GM18517 (cell line): ENCODE results near the gene INHBE.
"Not testable (repeated sequence)": the region's sequence is repeated elsewhere in the genome, so short reads cannot be mapped to it uniquely, and the experiment has no call there.

Experiments
- ATAC-seq: cut with Tn5 transposase; IDR thresholded peaks from one replicate; pipeline ENCODE4 v1.9.1; 2021; ENCODE audit warnings: mild to moderate bottlenecking, moderate library complexity; ENCODE audit not compliant: unreplicated experiment

The INHBE gene, protein sequence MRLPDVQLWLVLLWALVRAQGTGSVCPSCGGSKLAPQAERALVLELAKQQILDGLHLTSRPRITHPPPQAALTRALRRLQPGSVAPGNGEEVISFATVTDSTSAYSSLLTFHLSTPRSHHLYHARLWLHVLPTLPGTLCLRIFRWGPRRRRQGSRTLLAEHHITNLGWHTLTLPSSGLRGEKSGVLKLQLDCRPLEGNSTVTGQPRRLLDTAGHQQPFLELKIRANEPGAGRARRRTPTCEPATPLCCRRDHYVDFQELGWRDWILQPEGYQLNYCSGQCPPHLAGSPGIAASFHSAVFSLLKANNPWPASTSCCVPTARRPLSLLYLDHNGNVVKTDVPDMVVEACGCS

DNA sequence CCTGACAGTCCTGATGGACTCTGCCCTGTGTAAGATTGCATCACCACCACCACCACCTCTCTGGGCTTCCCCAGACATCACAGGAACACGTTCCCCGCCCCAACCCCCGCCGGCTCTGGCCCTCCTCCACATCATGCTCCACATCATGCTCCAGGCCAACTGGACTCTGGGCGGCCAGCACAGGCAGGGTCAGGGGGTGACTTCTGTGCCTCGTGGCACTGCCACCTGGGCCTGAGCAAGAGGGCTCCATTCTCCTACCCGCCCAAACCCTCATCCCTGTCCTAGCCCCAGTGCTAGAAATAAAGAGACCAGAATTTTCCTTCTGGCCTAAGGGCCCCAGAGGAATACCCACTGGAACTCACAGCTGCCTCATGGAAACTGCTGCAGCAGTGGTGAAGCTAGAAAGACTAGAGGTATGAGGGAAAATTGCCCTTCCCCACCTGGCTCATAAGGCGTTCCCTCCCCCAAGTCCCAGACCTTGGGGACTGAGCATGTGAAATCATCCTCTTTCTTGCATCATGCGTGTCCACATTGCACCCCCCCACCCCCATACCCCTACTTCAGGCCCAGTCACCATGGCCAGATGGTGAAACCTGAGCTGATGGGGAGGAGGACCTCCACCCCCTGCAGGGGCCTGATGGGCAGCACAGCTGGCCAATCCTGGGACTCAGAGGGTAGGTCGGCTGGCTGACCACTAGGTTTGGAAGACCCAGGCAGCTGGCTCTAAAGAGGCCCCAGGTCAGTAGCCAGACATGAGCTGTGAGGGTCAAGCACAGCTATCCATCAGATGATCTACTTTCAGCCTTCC is at the start of gene INHBE:
Gene INHBE (plus strand): TSS at position 742 of the 808 bp plus-strand sequence. CDS start 230 bp downstream, outside the sequence.
- no peak for ATAC-seq

DNA sequence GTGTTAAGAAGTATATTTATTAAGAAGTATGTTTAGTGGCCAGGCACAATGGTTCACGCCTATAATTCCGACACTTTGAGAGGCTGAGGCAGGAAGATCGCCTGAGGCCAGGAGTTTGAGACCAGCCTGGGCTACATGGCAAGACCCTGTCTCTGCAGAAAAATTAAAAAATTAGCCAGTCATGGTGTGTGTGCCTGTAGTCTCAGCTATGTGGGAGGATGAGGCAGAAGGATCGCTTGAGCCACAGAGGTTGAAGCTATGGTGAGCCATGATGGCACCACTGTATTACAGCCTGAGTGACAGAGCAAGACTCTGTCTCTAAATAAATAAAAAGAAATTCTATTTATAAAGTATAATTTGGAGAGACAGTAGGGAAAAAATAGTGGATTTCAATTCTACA is 44.6 kb upstream of the INHBE start:
- no peak for ATAC-seq

DNA sequence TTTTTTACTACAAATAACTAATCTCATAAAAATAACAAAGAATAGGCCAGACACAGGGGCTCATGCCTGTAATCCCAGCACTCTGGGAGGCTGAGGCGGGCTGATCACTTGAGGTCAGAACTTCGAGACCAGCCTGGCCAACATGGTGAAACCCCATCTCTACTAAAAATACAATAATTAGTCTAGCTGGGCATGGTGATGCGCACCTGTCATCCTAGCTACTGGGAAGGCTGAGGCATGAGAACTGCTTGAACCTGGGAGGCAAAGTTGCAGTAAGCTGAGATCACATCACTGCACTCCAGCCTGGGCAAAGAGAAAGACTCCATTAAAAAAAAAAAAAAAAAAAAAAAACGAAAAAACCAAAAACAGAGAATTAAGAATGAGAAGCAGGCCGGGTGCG is 40.9 kb upstream of the INHBE start:
- not testable (repeated sequence) for ATAC-seq

DNA sequence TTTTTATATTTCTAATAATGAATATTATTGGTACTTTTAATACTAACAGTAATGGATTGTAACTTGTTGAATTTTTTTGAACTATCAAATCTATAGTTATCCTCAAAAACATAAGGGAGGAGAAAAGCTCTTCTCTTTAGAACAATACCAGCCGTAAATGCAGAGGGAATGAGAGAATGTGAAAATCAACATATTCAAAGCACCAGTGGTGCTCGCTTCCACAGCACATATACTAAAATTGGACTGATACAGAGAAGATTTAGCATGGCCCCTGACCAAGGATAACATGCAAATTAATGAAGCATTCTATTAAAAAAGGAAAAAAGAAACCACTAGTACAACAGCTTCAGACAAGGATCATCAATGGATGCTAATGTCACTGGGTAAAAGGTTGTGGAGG is 40.0 kb upstream of the INHBE start:
- ATAC-seq: no peak

DNA sequence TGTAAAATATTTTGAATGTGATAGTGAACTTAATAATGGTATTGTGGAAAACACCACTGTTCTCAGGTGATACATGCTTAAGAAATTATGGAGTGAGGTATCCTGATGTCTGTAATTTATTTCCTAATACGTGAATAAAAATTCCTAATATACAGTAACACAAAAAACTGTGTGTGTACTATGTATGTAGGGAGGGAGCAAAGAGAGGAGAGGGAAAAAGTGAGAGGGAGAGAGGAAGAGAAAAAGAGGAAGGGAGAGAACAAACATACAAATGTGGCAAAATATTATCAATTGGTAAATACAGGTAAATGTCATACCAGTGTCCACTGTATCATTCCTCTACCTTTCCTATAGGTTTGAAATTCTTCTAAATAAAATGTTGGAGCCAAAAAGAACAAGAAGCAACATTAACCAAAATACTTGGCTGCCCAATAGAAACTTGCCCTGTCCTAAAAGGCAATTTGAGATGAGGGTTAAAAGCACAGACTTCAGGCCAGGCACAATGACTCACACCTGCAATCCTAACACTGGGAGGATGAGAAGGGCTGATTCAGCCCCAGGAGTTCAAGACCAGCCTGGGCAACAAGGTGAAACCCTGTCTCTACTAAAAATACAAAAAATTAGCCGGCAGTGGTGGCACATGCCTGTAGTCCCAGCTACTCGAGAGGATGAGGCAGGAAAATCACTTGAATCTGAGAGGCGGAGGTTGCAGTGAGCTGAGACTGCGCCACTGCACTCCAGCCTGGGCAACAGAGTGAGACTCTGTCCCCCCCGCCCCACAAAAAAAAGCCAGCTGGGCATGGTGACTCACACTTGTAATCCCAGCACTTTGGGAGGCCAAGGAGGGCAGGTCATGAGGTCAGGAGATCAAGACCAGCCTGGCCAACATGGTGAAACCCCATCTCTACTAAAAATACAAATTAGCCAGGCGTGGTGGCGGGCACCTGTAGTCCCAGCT is 38.8 kb upstream of the INHBE start:
- ATAC-seq: no peak

DNA sequence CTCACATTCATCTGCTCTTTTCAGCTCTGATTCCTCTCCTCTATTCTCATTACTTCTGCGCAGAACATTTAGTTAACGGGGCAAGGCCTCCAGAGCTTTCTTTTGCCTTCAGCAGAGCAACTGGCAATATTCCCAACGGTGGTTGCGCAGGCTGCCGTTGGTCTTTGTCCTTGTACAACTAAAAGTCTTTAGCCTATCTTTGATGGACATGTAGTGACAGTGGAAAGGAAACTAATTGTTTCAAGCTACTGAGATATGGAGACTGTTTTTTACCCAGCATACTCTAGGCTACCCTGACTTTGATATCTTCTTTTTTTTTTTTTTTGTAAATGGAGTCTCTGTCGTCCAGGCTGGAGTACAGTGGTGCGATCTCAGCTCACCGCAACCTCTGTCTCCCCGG is 36.9 kb upstream of the INHBE start:
- ATAC-seq: no peak

DNA sequence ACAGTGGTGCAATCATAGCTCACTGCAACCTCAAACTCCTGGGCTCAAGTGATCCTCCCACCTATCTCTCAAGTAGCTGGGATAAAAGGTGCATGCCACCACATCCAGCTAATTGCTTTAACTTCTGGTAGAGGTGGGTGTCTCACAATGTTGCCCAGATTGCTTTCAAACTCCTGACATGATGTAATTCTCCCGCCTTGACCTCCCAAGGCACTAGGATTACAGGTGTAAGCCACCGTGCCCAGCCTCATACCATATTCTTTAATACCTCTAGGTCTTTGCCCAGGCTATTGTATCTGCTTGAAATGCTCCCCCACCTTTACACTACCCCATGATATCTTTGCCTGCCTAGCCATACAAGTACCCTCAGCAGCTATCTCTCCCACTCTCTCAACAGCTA is 35.6 kb upstream of the INHBE start:
- no peak for ATAC-seq

DNA sequence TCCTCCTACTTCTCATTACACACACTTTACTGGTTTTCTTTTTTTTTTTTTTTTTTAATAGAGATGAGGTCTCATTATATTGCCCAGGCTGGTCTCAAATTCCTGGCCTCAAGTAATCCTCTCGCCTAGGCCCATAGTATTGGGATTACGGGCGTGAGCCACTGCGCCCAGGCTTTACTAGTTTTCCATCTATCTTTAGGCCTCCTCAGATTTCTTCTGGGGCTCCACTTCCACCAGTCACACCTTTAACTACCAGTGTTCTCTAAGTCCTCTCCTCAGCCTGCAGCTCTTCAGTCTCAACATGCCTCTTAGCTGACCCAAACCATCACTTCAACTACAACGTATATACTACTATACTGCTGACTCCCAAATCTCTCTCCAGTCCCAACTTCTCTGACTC is 34.6 kb upstream of the INHBE start:
- ATAC-seq: no peak

DNA sequence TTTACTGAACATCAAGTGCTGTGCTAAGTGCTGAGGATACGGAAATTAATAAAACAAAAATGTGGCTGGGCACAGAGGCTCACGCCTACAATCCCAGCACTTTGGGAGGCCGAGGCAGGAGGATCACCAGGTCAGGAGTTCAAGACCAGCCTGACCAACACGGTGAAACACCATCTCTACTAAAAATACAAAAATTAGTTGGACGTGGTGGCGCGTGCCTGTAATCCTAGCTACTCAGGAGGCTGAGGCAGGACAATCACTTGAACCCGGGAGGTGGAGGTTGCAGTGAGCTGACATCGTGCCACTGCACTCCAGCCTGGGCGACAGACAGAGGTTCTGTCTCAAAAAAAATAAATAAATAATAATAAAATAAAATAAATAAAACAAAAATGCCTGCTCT is 28.2 kb upstream of the INHBE start:
- ATAC-seq: not testable (repeated sequence)

DNA sequence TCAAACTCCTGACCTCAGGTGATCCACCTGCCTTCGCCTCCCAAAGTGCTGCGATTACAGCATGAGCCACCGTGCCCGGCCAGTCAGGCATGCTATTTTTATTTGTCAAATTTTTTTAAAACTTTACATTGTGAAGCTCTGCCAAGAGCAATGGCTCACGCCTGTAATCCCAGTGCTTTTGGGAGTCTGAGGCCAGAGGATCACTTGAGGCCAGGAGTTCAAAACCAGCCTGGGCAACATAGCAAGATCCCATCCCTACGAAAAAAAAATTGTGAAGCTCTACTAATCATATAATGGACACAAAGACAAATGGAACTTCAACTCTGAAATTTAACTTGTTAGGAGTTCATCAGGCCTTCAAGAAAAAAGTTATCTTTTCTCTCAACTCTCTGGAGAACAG is 26.1 kb upstream of the INHBE start:
- no peak for ATAC-seq

DNA sequence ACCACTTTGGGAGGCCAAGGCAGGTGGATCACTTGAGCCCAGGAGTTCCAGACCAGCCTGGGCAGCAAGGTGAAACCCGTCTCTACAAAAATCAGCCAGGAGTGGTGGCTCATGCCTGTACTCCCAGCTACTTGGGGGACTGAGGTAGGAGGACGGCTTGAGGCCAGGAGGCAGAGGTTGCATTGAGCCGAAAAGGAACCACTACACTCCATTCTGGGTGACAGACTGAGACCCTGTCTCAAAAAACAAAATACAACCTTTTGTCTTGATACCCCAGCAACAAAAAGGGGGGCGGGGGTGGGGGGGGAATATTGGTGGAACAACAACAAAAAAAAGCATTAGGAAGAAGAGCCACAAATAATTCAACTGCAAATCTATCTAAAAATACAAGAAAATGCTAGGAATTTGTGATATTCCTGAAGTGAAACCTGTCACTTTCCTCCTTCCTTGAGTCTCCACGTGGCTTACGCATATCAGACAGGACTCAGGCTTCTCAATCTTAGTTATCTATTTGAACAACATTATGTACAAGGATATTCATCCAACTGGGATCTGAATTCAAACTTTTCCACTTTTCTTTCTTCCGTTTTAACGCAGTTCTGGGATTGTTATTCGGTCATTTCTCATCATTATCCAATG is 25.5 kb upstream of the INHBE start:
- ATAC-seq: no peak

DNA sequence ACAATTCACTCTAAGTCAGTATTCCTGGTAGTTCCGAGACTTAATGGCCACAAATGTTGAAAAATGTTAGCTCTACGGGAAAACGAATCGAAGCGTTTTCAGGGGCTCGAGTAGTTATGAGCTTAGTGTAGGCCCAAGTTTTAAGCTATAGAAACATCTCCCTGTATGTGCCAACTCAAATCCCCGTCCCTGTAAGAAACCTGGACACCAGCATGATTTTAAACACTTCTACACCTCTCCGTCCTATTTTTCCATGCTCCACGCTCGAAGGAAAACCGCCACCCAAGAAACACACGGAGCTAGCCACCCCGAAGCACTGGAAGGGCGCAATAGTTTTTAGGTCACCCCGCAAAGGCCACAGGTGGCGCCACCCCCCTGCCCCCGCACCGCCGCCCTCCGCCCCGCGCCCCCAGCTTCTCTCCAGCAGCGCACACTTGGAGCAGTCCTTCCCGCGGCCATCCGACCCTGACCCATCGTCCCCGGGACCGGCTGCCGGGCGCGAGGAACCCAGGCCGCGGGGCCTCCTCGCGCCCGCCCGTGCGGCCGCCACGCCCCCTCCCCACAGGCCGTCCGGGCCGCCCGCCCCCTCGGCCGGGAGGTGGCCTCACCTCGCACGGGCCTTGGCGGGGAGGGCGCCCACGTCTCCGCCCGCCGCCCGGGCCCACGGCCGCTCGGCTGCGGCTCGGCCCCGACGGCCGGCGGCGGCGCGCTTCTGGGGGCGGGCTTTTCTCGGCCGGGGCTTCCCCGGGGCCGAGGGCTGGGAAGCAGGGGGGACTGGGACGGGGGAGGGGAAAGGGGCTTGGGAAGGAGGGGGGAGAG is 24.8 kb upstream of the INHBE start:
- ATAC-seq: peak; percentile 16

DNA sequence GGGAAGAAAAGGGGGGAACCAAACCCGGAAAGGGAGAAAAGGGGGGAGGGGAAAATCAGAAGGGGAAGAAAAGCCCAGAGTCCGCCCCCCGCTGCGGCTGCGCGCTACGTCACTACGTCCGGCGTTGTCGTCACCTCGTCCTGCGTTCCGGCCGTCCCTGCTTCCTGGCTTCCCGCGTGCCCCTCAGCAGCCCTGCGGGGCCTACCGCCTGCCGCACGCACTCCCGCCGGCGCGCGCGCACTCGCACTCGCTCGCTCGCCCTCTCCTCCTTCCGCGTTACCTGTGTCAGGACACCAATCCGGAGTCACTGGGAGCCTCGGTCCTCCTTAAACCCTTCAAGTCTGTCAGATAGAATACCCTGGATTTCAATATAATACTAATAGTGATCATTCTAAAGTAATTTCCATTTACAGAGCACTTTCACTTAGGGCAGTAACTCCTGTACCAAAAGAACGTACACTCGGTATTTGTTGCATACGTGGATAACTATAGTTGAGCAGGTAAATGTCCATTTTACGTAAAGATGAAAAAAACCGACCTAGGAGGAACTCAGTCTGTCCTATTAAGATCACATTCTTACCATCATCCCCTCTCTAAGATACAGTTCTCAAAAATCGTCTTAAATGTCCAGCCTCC is 24.1 kb upstream of the INHBE start, which contains the start of gene R3HDM2:
Gene R3HDM2 (minus strand): TSS at position 113 of the 636 bp plus-strand sequence. CDS start 120,615 bp downstream, outside the sequence.
- ATAC-seq: peak; percentile 83

DNA sequence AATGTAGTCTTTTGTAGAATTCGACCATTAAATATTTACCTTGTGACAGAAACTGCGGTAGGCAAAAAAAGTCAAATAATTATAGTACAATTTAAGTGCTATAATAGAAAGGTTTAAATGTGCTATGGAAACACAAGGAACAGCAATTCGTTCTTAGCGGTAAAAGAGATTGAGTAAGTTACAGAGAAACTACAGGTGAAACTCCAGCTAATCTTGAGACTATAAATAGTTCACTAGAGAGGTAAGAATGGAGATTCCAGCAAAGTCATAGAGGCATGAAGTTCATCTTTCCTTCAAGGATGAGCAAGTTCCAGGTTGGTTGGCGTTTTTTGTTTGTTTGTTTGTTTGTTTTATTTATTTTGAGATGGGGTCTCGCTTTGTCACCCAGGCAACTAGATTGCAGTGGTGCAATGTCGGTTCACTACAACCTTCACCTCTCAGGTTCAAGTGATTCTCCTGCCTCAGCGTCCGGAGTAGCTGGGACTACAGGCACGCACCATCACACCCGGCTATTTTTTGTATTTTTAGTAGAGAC is 23.4 kb upstream of the INHBE start:
- ATAC-seq: no peak

DNA sequence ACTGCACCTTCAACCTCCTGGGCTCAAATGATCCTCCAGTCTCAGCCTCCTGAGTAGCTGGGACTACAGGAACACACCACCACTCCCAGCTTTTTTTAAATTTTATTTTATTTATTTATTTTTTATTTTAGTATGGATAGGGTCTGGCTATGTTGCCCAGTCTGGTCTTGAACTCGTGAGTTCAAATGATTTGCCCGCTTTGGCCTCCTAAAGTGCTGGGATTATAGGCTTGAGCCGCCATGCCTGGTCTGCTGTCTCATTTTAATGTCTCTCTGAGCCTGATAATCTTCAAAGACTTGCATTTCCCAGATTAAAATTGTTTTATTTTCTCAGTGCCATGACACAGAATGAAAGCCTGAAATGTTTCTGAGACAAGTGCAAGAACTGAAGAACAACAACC is 21.7 kb upstream of the INHBE start:
- ATAC-seq: no peak

DNA sequence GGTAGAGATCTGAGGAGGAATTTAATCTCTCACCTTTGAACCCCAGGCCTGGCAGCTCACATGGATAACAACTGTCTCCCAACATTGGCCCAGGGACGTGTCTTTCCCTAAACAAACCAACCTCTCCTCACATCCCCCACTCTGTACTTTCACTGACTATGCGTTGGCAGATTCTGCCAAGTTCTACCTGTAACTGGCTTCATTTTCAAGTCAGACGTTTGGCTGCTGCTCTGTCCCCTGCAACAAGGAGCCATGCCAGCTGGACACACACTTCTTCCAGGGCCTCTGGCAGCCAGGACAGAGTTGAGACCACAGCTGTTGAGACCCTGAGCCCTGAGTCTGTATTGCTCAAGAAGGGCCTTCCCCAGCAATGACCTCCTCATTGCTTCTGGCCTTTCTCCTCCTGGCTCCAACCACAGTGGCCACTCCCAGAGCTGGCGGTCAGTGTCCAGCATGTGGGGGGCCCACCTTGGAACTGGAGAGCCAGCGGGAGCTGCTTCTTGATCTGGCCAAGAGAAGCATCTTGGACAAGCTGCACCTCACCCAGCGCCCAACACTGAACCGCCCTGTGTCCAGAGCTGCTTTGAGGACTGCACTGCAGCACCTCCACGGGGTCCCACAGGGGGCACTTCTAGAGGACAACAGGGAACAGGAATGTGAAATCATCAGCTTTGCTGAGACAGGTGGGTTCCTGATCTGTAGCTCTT is 20.4 kb upstream of the INHBE start, which contains the start of gene INHBC:
Gene INHBC (plus strand): TSS at position 268 of the 707 bp plus-strand sequence. CDS start 103 bp downstream, at position 371.
- no peak for ATAC-seq

DNA sequence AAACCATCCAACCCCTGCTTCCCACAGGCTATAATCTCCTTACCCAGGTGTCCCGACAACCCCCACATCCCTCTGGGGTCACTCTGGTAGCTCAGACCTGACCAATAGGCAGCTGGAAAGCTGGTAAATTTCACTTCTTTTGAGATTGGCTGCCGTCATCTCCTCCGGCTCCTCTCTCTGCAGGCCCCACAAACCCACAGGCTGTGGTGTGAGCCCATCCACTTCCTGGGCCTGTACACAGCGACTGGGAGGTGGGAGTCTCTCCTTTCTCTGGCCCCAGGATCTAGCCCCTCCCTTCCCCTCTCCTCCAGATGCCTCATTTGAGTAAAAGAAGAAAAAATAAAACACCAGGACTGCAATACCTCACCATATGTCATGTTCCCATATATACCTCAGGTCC is 19.8 kb upstream of the INHBE start:
- ATAC-seq: no peak

DNA sequence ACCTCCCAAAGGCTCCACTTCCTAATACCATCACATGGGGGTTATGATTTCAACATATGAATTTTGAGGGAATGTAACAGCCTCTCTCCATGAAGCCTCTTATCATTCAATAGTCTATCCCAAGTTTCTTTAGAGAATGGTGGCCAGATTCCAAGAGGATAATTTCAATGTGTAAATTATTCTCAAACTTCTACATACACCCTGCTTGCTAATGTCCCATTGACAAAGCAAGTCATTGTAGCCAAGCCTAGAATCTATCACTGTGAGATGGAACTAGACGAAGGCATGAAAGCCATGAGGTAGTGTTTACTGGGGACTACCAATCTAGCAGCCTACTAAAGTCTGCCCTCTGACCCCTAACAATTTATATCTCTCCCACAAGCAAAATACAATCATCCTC is 16.7 kb upstream of the INHBE start:
- ATAC-seq: no peak
